ENCODE results near the gene DMD. TPM values are rescaled to one million over a fixed set of nuclear protein-coding genes. Genes with fewer than 3 reads are reported as not detected.

DMD gene
- total RNA-seq, 1 donor from 2014 or later = 22.2 TPM

- Histone ChIP-seq H3K27me3 (ENCODE audit: insufficient read depth, low read length) (no peaks in the 10 kb centered on the region), H3K4me1 (ENCODE audit: insufficient read depth, low read length) (no peaks in the 10 kb centered on the region), H4K20me1 (ENCODE audit: insufficient read depth, low read length) (no peaks in the 10 kb centered on the region), H3K4me2 (ENCODE audit: low read length) (no peak overlapping the region), H3K79me2 (ENCODE audit: insufficient read depth, low read length) (no peaks in the 10 kb centered on the region), H3K9ac (ENCODE audit: low read length) (no peak overlapping the region), H3K27ac (ENCODE audit: low read depth, low read length) (no peak overlapping the region), H3K36me3 (ENCODE audit: insufficient read depth, low read length) (no peaks in the 10 kb centered on the region), H3K9me3 (ENCODE audit: insufficient read depth, low read depth, low read length) (no peaks in the 10 kb centered on the region), H3K4me3 (ENCODE audit: insufficient read depth, low read depth, low read length) (no peak overlapping the region), H2AFZ (ENCODE audit: low read depth, low read length) (no peak overlapping the region)
- no peak for TF ChIP-seq EZH2 (IDR thresholded peaks at IDR 0.05; ENCODE audit: insufficient read depth, low read length)
- no peak for TF ChIP-seq CTCF (IDR thresholded peaks at IDR 0.05; ENCODE audit: insufficient read depth, low read depth, low read length)
- no peaks in the 10 kb centered on the region for H3K36me3 Mint-ChIP-seq (ENCODE audit: low read depth, unreplicated experiment)
- H3K4me1 Mint-ChIP-seq (ENCODE audit: low read depth, unreplicated experiment) = no peaks in the 10 kb centered on the region
- FAIRE-seq = no peak
- no peaks in the 10 kb centered on the region for H3K9me3 Mint-ChIP-seq (ENCODE audit: unreplicated experiment)
- no peak for DNase-seq (ENCODE audit: low read depth)
- no peak overlapping the region for H3K27ac Mint-ChIP-seq (ENCODE audit: unreplicated experiment)
- H3K27me3 Mint-ChIP-seq (ENCODE audit: low read depth, unreplicated experiment) = no peaks in the 10 kb centered on the region
- no peak overlapping the region for H3K4me3 Mint-ChIP-seq (ENCODE audit: unreplicated experiment)
Observed at GRCh38 chrX:31796624-31797023, 1414.7 kb downstream of the DMD start.

DNA sequence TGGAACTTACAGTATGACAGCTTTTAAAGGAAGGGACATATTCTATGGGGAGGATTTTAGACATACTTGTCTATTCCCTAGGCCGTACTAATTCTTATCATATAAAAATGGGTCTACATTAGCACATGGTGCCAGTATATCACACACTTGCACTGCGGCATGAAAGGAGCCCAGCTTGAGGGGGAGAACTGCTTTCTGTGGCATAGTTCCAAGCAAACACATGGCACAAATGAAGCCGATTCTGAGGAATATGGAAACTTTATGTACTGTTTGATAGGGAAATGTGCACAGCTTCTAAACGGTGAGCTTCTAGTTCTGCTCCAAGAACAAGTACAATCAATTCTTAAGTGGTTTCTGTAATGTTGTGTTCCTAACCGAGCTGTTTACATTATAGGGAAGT lies 1463.9 kb downstream of the DMD start:
- Mint-ChIP-seq H3K4me3 (ENCODE audit: unreplicated experiment) (no peak overlapping the region), H3K36me3 (ENCODE audit: low read depth, unreplicated experiment) (no peaks in the 10 kb centered on the region)
- no peak for TF ChIP-seq EZH2 (IDR thresholded peaks at IDR 0.05; ENCODE audit: insufficient read depth, low read length)
- no peak for TF ChIP-seq CTCF (IDR thresholded peaks at IDR 0.05; ENCODE audit: insufficient read depth, low read depth, low read length)

GRCh38 chrX:31743004-31743403 lies 1468.3 kb downstream of the DMD start:
- no peak overlapping the region for H3K27ac ChIP-seq (ENCODE audit: low read depth, low read length)
- Mint-ChIP-seq H3K36me3 (ENCODE audit: low read depth, unreplicated experiment) (no peaks in the 10 kb centered on the region), H3K27me3 (ENCODE audit: low read depth, unreplicated experiment) (no peaks in the 10 kb centered on the region), H3K4me3 (ENCODE audit: unreplicated experiment) (no peak overlapping the region), H3K27ac (ENCODE audit: unreplicated experiment) (no peak overlapping the region), H3K9me3 (ENCODE audit: unreplicated experiment) (peaks cover 2% of the 10 kb centered on the region), H3K4me1 (ENCODE audit: low read depth, unreplicated experiment) (no peaks in the 10 kb centered on the region)
- no peak overlapping the region for H3K4me2 ChIP-seq (ENCODE audit: low read length)
- H3K4me3 ChIP-seq (ENCODE audit: insufficient read depth, low read depth, low read length) = no peak overlapping the region
- H4K20me1 ChIP-seq (ENCODE audit: insufficient read depth, low read length) = no peaks in the 10 kb centered on the region
- no peaks in the 10 kb centered on the region for H3K36me3 ChIP-seq (ENCODE audit: insufficient read depth, low read length)
- DNase-seq (ENCODE audit: low read depth) (no peak), FAIRE-seq (peak; percentile 96)
- no peak overlapping the region for H2AFZ ChIP-seq (ENCODE audit: low read depth, low read length)
- H3K9ac ChIP-seq (ENCODE audit: low read length) = no peak overlapping the region
- H3K9me3 ChIP-seq (ENCODE audit: insufficient read depth, low read depth, low read length) = no peaks in the 10 kb centered on the region
- H3K27me3 ChIP-seq (ENCODE audit: insufficient read depth, low read length) = no peaks in the 10 kb centered on the region
- no peak for TF ChIP-seq EZH2 (IDR thresholded peaks at IDR 0.05; ENCODE audit: insufficient read depth, low read length)
- no peaks in the 10 kb centered on the region for H3K79me2 ChIP-seq (ENCODE audit: insufficient read depth, low read length)
- H3K4me1 ChIP-seq (ENCODE audit: insufficient read depth, low read length) = no peaks in the 10 kb centered on the region

More for the DNA sequence above, 1463.9 kb downstream of the DMD start:
- H3K27me3 ChIP-seq (ENCODE audit: insufficient read depth, low read length) = no peaks in the 10 kb centered on the region
- H3K4me2 ChIP-seq (ENCODE audit: low read length) = no peak overlapping the region
- H4K20me1 ChIP-seq (ENCODE audit: insufficient read depth, low read length) = no peaks in the 10 kb centered on the region
- no peak overlapping the region for H3K27ac ChIP-seq (ENCODE audit: low read depth, low read length)
- H3K9ac ChIP-seq (ENCODE audit: low read length) = no peak overlapping the region
- no peaks in the 10 kb centered on the region for H3K4me1 ChIP-seq (ENCODE audit: insufficient read depth, low read length)
- Mint-ChIP-seq H3K27me3 (ENCODE audit: low read depth, unreplicated experiment) (no peaks in the 10 kb centered on the region), H3K4me1 (ENCODE audit: low read depth, unreplicated experiment) (no peaks in the 10 kb centered on the region), H3K27ac (ENCODE audit: unreplicated experiment) (no peak overlapping the region), H3K9me3 (ENCODE audit: unreplicated experiment) (peaks cover 2% of the 10 kb centered on the region)
- H3K9me3 ChIP-seq (ENCODE audit: insufficient read depth, low read depth, low read length) = no peaks in the 10 kb centered on the region
- no peaks in the 10 kb centered on the region for H3K79me2 ChIP-seq (ENCODE audit: insufficient read depth, low read length)
- no peak overlapping the region for H3K4me3 ChIP-seq (ENCODE audit: insufficient read depth, low read depth, low read length)
- H3K36me3 ChIP-seq (ENCODE audit: insufficient read depth, low read length) = no peaks in the 10 kb centered on the region
- no peak overlapping the region for H2AFZ ChIP-seq (ENCODE audit: low read depth, low read length)
- DNase-seq (ENCODE audit: low read depth) (no peak), FAIRE-seq (no peak)

All from astrocyte (in vitro differentiated cells and primary cell).